ENCODE results near the gene BBS4. TPM values are rescaled to one million over a fixed set of nuclear protein-coding genes. Genes with fewer than 3 reads are reported as not detected.
"Not testable (repeated sequence)": the region's sequence is repeated elsewhere in the genome, so short reads cannot be mapped to it uniquely, and the experiment has no call there.

BBS4 gene
- polyA plus RNA-seq, 3 donors: 33.6 to 52.6 (median 47.4) TPM

- peak; percentile 26 for DNase-seq
Observed at GRCh38 chr15:72685301-72685924, 594 bp upstream of the BBS4 start.

- DNase-seq: no peak
Observed at GRCh38 chr15:72688697-72689096, 2.7 kb downstream of the BBS4 start.

- DNase-seq: no peak
Observed at GRCh38 chr15:72690938-72691337, 4.9 kb downstream of the BBS4 start.

- no peak for DNase-seq
Observed at GRCh38 chr15:72698938-72699337, 12.9 kb downstream of the BBS4 start.

- no peak for DNase-seq
Observed at GRCh38 chr15:72700076-72700475, 14.1 kb downstream of the BBS4 start.

GRCh38 chr15:72706266-72706665 is 20.3 kb downstream of the BBS4 start:
- DNase-seq: no peak

- DNase-seq: not testable (repeated sequence)
Observed at GRCh38 chr15:72708551-72709303, 22.7 kb downstream of the BBS4 start.

- DNase-seq: peak; percentile 49
Observed at GRCh38 chr15:72722071-72722696, 36.2 kb downstream of the BBS4 start.

- no peak for DNase-seq
Observed at GRCh38 chr15:72724028-72724427, 38.0 kb downstream of the BBS4 start.

GRCh38 chr15:72725446-72725845 is 39.4 kb downstream of the BBS4 start:
- DNase-seq: no peak

GRCh38 chr15:72725851-72726250 is 39.8 kb downstream of the BBS4 start:
- not testable (repeated sequence) for DNase-seq

- no peak for DNase-seq
Observed at GRCh38 chr15:72727154-72727553, 41.1 kb downstream of the BBS4 start.

- DNase-seq: not testable (repeated sequence)
Observed at GRCh38 chr15:72728249-72728648, 42.2 kb downstream of the BBS4 start.

- DNase-seq: no peak
Observed at GRCh38 chr15:72728821-72729220, 42.8 kb downstream of the BBS4 start.

GRCh38 chr15:72732086-72732485 is 46.1 kb downstream of the BBS4 start:
- DNase-seq: no peak

- DNase-seq: no peak
Observed at GRCh38 chr15:72732516-72732915, 46.5 kb downstream of the BBS4 start.

GRCh38 chr15:72733941-72734738 is 48.1 kb downstream of the BBS4 start:
- DNase-seq: no peak

- no peak for DNase-seq
Observed at GRCh38 chr15:72735111-72735510, 49.1 kb downstream of the BBS4 start.

GRCh38 chr15:72737061-72737460 is 51.1 kb downstream of the BBS4 start:
- no peak for DNase-seq

GRCh38 chr15:72737723-72738122 is 51.7 kb downstream of the BBS4 start:
- no peak for DNase-seq

GRCh38 chr15:72740219-72740618 is 54.2 kb downstream of the BBS4 start:
- no peak for DNase-seq

GRCh38 chr15:72749700-72750099 is 63.7 kb downstream of the BBS4 start:
- no peak for DNase-seq

Measured in renal pelvis (tissue), 4 donors.